HCT116 (cell line): ENCODE results near the gene RPUSD3.

Experiments
- CEBPB ChIP-seq: IDR thresholded peaks from 2 replicates; pipeline ENCODE4 v1.6.1; 2012; ENCODE audit warnings: low read depth
- EGR1 ChIP-seq: IDR thresholded peaks from 2 replicates; pipeline ENCODE4 v1.6.1; 2012; ENCODE audit warnings: low read depth
- EZH2 ChIP-seq: fragments of 200-600 bp; sonication (generic); IDR thresholded peaks from 2 replicates; pipeline ENCODE4 v1.6.1; 2017; ENCODE audit warnings: antibody characterized with exemption, mixed run types
- EZH2phosphoT487 ChIP-seq: fragments of 200-600 bp; IDR thresholded peaks from 2 replicates; pipeline ENCODE4 v1.6.1; 2018; ENCODE audit warnings: antibody characterized with exemption, borderline replicate concordance
- POLR2A ChIP-seq: IDR thresholded peaks from 2 replicates; pipeline ENCODE4 v1.7.0; 2011; ENCODE audit warnings: borderline replicate concordance; ENCODE audit not compliant: insufficient read depth, insufficient read length; ENCODE audit errors: extremely low read depth
- POLR2AphosphoS5 ChIP-seq: IDR thresholded peaks from 2 replicates; pipeline ENCODE4 v1.6.1; 2011; ENCODE audit warnings: mild to moderate bottlenecking, low read depth, low read length, moderate library complexity
- RAD21 ChIP-seq: IDR thresholded peaks from 2 replicates; pipeline ENCODE4 v1.6.1; 2012; ENCODE audit warnings: low read depth, mild to moderate bottlenecking
- SIN3A ChIP-seq: IDR thresholded peaks from 2 replicates; pipeline ENCODE4 v1.6.1; 2012; ENCODE audit warnings: low read depth
- SRF ChIP-seq: IDR thresholded peaks from 2 replicates; pipeline ENCODE4 v1.6.1; 2012; ENCODE audit warnings: low read depth
- TF ChIP-seq, protein P1 (sequence below), 3 experiments: fragments of 200-600 bp in 1 of 3; sonication (generic) in 1 of 3; IDR thresholded peaks in 2 of 3; conservative IDR thresholded peaks in 1 of 3; 2 replicates each; pipeline ENCODE4 v1.5.1; 2012 to 2017; ENCODE audit warnings: low read depth in 2 of 3, low read length in 2 of 3, antibody characterized with exemption in 1 of 3, borderline replicate concordance in 1 of 3, control low read depth in 1 of 3, mild to moderate bottlenecking in 1 of 3, mixed read lengths in 1 of 3, mixed run types in 1 of 3, moderate library complexity in 1 of 3; ENCODE audit not compliant: insufficient read depth in 1 of 3
- TF ChIP-seq, protein P2 (sequence below): IDR thresholded peaks from 2 replicates; pipeline ENCODE4 v1.6.1; 2011; ENCODE audit warnings: mild to moderate bottlenecking, low read length, moderate library complexity; ENCODE audit not compliant: insufficient replicate concordance; ENCODE audit errors: extremely low read depth
- TF ChIP-seq, protein P3 (sequence below): IDR thresholded peaks from 2 replicates; pipeline ENCODE4 v1.6.1; 2012

DNA sequence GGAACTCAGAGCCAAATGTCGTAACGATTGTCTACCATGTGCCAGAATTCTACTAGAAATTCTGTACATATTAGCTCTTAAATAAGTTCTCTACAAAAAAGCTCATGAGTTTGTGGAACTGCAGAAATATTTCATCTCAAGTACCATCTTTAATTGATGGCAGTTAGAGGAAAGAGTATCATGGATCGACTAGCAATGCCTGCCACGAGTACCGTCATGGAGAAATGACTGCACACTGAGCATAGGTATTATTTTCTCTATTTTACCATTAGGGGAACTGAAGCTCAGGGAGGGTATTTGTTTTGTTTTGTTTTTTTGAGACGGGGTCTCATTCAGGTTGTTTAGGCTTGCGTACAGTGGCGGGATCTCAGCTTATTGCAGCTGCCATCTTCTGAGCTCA lies 2.8 kb downstream of the RPUSD3 start:
- TF ChIP-seq, protein P1, sequence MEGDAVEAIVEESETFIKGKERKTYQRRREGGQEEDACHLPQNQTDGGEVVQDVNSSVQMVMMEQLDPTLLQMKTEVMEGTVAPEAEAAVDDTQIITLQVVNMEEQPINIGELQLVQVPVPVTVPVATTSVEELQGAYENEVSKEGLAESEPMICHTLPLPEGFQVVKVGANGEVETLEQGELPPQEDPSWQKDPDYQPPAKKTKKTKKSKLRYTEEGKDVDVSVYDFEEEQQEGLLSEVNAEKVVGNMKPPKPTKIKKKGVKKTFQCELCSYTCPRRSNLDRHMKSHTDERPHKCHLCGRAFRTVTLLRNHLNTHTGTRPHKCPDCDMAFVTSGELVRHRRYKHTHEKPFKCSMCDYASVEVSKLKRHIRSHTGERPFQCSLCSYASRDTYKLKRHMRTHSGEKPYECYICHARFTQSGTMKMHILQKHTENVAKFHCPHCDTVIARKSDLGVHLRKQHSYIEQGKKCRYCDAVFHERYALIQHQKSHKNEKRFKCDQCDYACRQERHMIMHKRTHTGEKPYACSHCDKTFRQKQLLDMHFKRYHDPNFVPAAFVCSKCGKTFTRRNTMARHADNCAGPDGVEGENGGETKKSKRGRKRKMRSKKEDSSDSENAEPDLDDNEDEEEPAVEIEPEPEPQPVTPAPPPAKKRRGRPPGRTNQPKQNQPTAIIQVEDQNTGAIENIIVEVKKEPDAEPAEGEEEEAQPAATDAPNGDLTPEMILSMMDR (IDR thresholded peaks at IDR 0.05 in 2 of 3, conservative IDR thresholded peaks at IDR 0.05 in 1 of 3; ENCODE audit: borderline replicate concordance in 1 of 3, insufficient read depth in 1 of 3, low read depth in 2 of 3, low read length in 2 of 3) = no peak
- no peak for TF ChIP-seq POLR2A
- no peak for TF ChIP-seq POLR2AphosphoS5
- TF ChIP-seq, protein P2, sequence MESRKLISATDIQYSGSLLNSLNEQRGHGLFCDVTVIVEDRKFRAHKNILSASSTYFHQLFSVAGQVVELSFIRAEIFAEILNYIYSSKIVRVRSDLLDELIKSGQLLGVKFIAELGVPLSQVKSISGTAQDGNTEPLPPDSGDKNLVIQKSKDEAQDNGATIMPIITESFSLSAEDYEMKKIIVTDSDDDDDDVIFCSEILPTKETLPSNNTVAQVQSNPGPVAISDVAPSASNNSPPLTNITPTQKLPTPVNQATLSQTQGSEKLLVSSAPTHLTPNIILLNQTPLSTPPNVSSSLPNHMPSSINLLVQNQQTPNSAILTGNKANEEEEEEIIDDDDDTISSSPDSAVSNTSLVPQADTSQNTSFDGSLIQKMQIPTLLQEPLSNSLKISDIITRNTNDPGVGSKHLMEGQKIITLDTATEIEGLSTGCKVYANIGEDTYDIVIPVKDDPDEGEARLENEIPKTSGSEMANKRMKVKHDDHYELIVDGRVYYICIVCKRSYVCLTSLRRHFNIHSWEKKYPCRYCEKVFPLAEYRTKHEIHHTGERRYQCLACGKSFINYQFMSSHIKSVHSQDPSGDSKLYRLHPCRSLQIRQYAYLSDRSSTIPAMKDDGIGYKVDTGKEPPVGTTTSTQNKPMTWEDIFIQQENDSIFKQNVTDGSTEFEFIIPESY = no peak
- no peak for TF ChIP-seq EZH2
- no peak for TF ChIP-seq EZH2phosphoT487
- TF ChIP-seq, protein P3, sequence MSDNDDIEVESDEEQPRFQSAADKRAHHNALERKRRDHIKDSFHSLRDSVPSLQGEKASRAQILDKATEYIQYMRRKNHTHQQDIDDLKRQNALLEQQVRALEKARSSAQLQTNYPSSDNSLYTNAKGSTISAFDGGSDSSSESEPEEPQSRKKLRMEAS = no peak
- no peak for TF ChIP-seq SRF
- TF ChIP-seq SIN3A = no peak
- no peak for TF ChIP-seq RAD21
- no peak for TF ChIP-seq EGR1
- TF ChIP-seq CEBPB = no peak
